K562 (cell line): ENCODE measurements around the gene NAT10. TPM values are rescaled to one million over a fixed set of nuclear protein-coding genes. Genes with fewer than 3 reads are reported as not detected.

Experiments
- ATAC-seq: fragments of 200-7000 bp; cut with Tn5 transposase; 3 replicates; pipeline ENCODE4 v1.9.1; 2020; ENCODE audit warnings: moderate library complexity
- BruUV-seq: library from RNA; stranded (reverse); fragments of 400-500 nt; replicated peaks from 2 replicates; lab custom pipeline; 2021; lab: Mats Ljungman, UMichigan
- CTCF ChIA-PET: fragments of 300-600 bp; formaldehyde crosslinking; extraction: SDS; loops from one replicate; lab custom pipeline; 2021; ENCODE audit warnings: low intra/inter-chr PET ratio; lab: Yijun Ruan, JAX
- POLR2A ChIA-PET: fragments of 300-600, 350-650 bp; sonication (Branson Sonifier 250); formaldehyde crosslinking; extraction: SDS; loops from one replicate; lab custom pipeline; 2021; ENCODE audit warnings: antibody characterized with exemption, inconsistent platforms; lab: Yijun Ruan, JAX
- DNase-seq, 4 experiments: peaks; one replicate each; pipeline versions ENCODE4 v3.0.0 to v3.0.0-alpha.2; 2011 to 2018; ENCODE audit warnings: low spot score in 3 of 4, mixed read lengths in 3 of 4; ENCODE audit errors: extremely low read depth in 1 of 4
- FAIRE-seq: peaks from 2 replicates; lab custom pipeline; 2011; peaks lifted over from hg19 to GRCh38; lab: Jason Lieb, UNC
- H2AFZ ChIP-seq: 2 replicates; pipeline ENCODE4 v1.6.0; 2011; ENCODE audit warnings: low read depth, low read length, control low read depth, inconsistent platforms
- H3K27ac ChIP-seq: fragments of 200-600 bp; 3 replicates; pipeline ENCODE4 v1.8.0; 2011; ENCODE audit warnings: low read depth, mild to moderate bottlenecking, control low read depth, inconsistent platforms, low read length, moderate library complexity, mixed read lengths; ENCODE audit errors: extremely low read depth
- H3K27me3 ChIP-seq, 2 experiments: fragments of 300-600 bp in 1 of 2; 2 replicates in 1 of 2; 3 replicates in 1 of 2; pipeline versions ENCODE4 v1.6.0 to v1.8.0; 2011; ENCODE audit warnings: inconsistent platforms in 2 of 2, low read length in 2 of 2, mild to moderate bottlenecking in 1 of 2, mixed read lengths in 1 of 2, moderate library complexity in 1 of 2; ENCODE audit not compliant: control insufficient read depth in 2 of 2, insufficient read depth in 2 of 2
- H3K36me3 ChIP-seq: fragments of 300-600 bp; 3 replicates; pipeline ENCODE4 v1.8.0; 2011; ENCODE audit warnings: mild to moderate bottlenecking, low read length, inconsistent platforms; ENCODE audit not compliant: control insufficient read depth, insufficient read depth
- H3K4me1 ChIP-seq, 2 experiments: fragments of 200-600 bp in 1 of 2; replicated peaks in 1 of 2; 2 replicates in 1 of 2; 3 replicates in 1 of 2; pipeline versions ENCODE4 v1.5.1 to v1.8.0; 2011; ENCODE audit warnings: inconsistent platforms in 2 of 2, low read length in 2 of 2, mild to moderate bottlenecking in 1 of 2, mixed read lengths in 1 of 2, moderate library complexity in 1 of 2; ENCODE audit not compliant: control insufficient read depth in 2 of 2, insufficient read depth in 2 of 2
- H3K4me2 ChIP-seq: 2 replicates; pipeline ENCODE4 v1.6.1; 2011; ENCODE audit warnings: low read length, control low read depth, inconsistent platforms, mixed read lengths; ENCODE audit not compliant: insufficient read depth
- H3K4me3 ChIP-seq: fragments of 200-600 bp; sonication (generic), shearing (Covaris generic); 2 replicates; pipeline ENCODE4 v1.5.1; 2016; ENCODE audit warnings: control low read depth, inconsistent platforms
- H3K79me2 ChIP-seq: fragments of 200-600 bp; 3 replicates; pipeline ENCODE4 v1.8.0; 2011; ENCODE audit warnings: low read length, inconsistent platforms; ENCODE audit not compliant: control insufficient read depth, insufficient read depth
- H3K9ac ChIP-seq, 2 experiments: 2 replicates each; pipeline versions ENCODE4 v1.6.0 to v1.6.1; 2011; ENCODE audit warnings: low read depth in 2 of 2, low read length in 2 of 2, control low read depth in 1 of 2, inconsistent platforms in 1 of 2, mild to moderate bottlenecking in 1 of 2, mixed read lengths in 1 of 2; ENCODE audit not compliant: insufficient read depth in 1 of 2
- H3K9me1 ChIP-seq: one replicate; pipeline ENCODE4 v1.6.0; 2011; ENCODE audit warnings: inconsistent platforms, mild to moderate bottlenecking, low read length, moderate library complexity; ENCODE audit not compliant: control insufficient read depth, insufficient read depth
- H3K9me3 ChIP-seq: replicated peaks from 2 replicates; pipeline ENCODE4 v1.5.1; 2011; ENCODE audit warnings: low read depth, low read length, inconsistent platforms; ENCODE audit not compliant: control insufficient read depth, insufficient read depth
- H4K20me1 ChIP-seq: replicated peaks from 2 replicates; pipeline ENCODE4 v1.6.1; 2011; ENCODE audit warnings: low read length, inconsistent platforms, mixed read lengths; ENCODE audit not compliant: control insufficient read depth, insufficient read depth
- MYNN ChIP-seq, 2 experiments: sonication (generic); formaldehyde crosslinking in 1 of 2; IDR thresholded peaks; 2 replicates each; pipeline versions ENCODE4 v1.5.0 to v1.6.1; 2016 to 2020; ENCODE audit warnings: antibody characterized with exemption in 1 of 2, missing genetic modification reagents in 1 of 2
- NELFE ChIP-seq: IDR thresholded peaks from 2 replicates; pipeline ENCODE4 v1.6.1; 2011; ENCODE audit warnings: mild to moderate bottlenecking; ENCODE audit not compliant: insufficient read depth, insufficient read length
- SRSF9 ChIP-seq: fragments of 200-400 bp; formaldehyde crosslinking; IDR thresholded peaks from 2 replicates; pipeline ENCODE4 v1.6.1; 2017; ENCODE audit warnings: low read depth, low read length, borderline replicate concordance
- TEAD2 ChIP-seq: fragments of 450-650 bp; IDR thresholded peaks from 2 replicates; pipeline ENCODE4 v1.6.1; 2016; ENCODE audit warnings: missing genetic modification characterization, control low read depth, missing compliant biosample characterization
- ZNF316 ChIP-seq: fragments of 450-650 bp; IDR thresholded peaks from 2 replicates; pipeline ENCODE4 v1.6.1; 2016
- WGBS: fragments of 100-300 bp; shearing (Covaris generic); methylation state at CpG from one replicate; pipeline ENCODE4 v1.1.6; 2016; ENCODE audit warnings: low coverage, mixed read lengths; ENCODE audit not compliant: insufficient coverage; ENCODE audit errors: missing lambda C conversion rate; 5-methylcytosine and 5-hydroxymethylcytosine counted together
- in situ Hi-C: fragments of 300-500 bp; cut with MboI; formaldehyde crosslinking; loops from 4 replicates; pipeline ENCODE4 v1.15.0; 2018; ENCODE audit warnings: inconsistent platforms, mixed read lengths
- intact Hi-C: fragments of 100-400 bp; cut with micrococcal nuclease; formaldehyde crosslinking; loops from 2 replicates; pipeline ENCODE4 v1.14.2; 2022
- polyA plus RNA-seq, 8 experiments: library from polyadenylated mRNA; depleted of rRNA in 4 of 8; stranded (reverse) in 5 of 8; unstranded in 3 of 8; fragments of >200 nt; fragmentation: Nextera tagmentation in 2 of 8; fragmentation: Illumina TruSeq in 1 of 8; extraction: Ambion mirVana in 2 of 8; extraction: Trizol in 1 of 8; gene quantifications; 2 replicates each; pipeline versions ENCODE4 v1.2.1 to v1.2.3, GENCODE V29; 2011 to 2014; ENCODE audit warnings: inconsistent platforms in 1 of 8, missing spikeins in 1 of 8
- total RNA-seq, 7 experiments: library from RNA; depleted of rRNA in 6 of 7; stranded (reverse); fragments of >200 nt in 6 of 7; fragmentation: Illumina TruSeq in 2 of 7; extraction: Trizol in 2 of 7; gene quantifications; 2 replicates each; pipeline versions ENCODE4 v1.2.1 to v1.2.3, GENCODE V29; 2011 to 2021; ENCODE audit warnings: low replicate concordance in 1 of 7

NAT10 gene
- total and polyA plus RNA-seq, 9 of the 15 experiments (the other 6 are each of a cell fraction or from before 2014, with no cell fraction given) = 55.4 to 125 (median 86.3) TPM

DNA sequence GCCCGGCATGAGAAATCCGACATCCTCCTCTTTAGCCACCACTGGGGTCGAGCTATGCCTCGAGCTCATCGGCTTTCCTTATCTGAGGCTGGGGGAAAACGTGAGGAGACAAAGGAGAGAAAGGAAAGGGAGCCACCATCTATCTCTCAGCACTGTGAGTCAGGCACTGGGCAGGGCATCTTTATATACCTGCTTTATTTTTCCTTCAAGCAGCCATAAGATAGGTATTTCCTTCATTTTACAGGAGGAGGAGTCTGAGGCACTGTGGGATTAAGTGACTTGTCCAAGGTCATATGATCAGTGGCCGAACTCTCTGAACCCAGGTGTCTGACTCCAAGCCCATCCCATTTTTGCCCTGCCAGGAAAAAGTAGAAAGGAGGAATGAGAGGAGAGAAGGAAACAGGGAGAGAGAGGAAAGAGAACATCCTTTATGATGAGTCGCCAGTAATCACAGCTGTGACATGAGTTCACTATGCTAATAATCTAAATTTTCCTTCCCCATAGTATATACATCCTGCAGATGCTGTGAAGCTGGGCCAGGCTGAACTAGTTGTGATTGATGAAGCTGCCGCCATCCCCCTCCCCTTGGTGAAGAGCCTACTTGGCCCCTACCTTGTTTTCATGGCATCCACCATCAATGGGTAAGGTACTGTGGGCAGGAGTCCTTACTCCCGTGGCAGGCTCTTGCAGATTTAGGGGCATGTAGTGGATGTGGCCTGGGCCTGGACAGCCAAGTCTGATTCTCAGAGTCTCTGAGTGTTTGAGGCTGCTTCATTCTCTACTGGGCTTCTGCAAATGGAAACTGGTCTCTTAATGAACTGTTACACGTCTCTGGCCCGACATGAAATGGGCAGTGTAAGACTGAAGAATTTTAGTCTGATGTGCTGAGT is 21.8 kb downstream of the NAT10 start:
- POLR2A ChIA-PET = interaction anchor here (0.6 to 1.2 kb wide), 2 partner anchors 13 to 19 kb away, joined by 3 read pairs; no protein-coding TSS in a partner anchor
- H3K9ac ChIP-seq = no peak overlapping the region
- 0 out of 2 replicates have a peak, but pooled peaks cover 3% of the 10 kb centered on the region for H4K20me1 ChIP-seq
- no peaks in the 10 kb centered on the region for H3K9me3 ChIP-seq
- no peaks in the 10 kb centered on the region for H3K79me2 ChIP-seq
- no peak for FAIRE-seq
- in situ Hi-C loops = no loop called here
- no peak for TF ChIP-seq NELFE
- peak; percentile 22; the same call in 1 of the 2 replicates for TF ChIP-seq ZNF316
- TF ChIP-seq, all 486 proteins: peak for 1
- Histone ChIP-seq H3K36me3 (peaks cover 95% of the 10 kb centered on the region), H3K4me1 (no peaks in the 10 kb centered on the region), H3K27ac (no peak overlapping the region), H2AFZ (no peak overlapping the region), H3K27me3 (no peaks in the 10 kb centered on the region), H3K4me2 (no peak overlapping the region), H3K9me1 (no peaks in the 10 kb centered on the region), H3K4me3 (no peak overlapping the region)
- CTCF ChIA-PET = no interaction called here
- no TSS peak for BruUV-seq
- no peak for ATAC-seq
- intact Hi-C loops = no loop called here
- no peak for DNase-seq
- 95% methylated on average over 12 of the region's 12 CpGs for WGBS

DNA sequence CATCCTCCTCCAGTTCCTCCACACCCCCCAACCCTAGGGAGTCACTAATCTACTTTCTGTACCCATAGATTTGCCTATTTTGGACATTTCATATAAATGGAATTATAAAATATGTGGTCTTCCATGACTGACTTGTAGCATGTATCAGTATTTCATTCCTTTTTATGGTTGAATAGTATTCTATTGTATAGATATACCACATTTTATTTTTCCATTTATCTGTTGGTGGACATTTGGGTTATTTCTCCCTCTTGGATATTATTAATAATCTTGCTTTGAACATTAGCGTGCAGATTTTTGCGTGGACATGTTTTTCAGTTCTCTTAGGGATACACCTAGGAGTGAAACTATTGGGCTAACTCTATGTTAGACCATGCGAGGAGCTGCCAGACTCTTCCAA is 23.4 kb downstream of the NAT10 start:
- Histone ChIP-seq H3K4me3 (no peak overlapping the region), H3K36me3 (peaks cover 95% of the 10 kb centered on the region), H4K20me1 (0 out of 2 replicates have a peak, but pooled peaks cover 3% of the 10 kb centered on the region), H3K9me3 (no peaks in the 10 kb centered on the region), H3K79me2 (no peaks in the 10 kb centered on the region), H2AFZ (no peak overlapping the region), H3K4me2 (no peak overlapping the region), H3K4me1 (no peaks in the 10 kb centered on the region), H3K27me3 (no peaks in the 10 kb centered on the region), H3K9ac (no peak overlapping the region), H3K9me1 (no peaks in the 10 kb centered on the region), H3K27ac (no peak overlapping the region)
- intact Hi-C loops = no loop called here
- CTCF ChIA-PET = no interaction called here
- TF ChIP-seq SRSF9 (no peak), MYNN (IDR thresholded peaks at IDR 0.05) (no peak), MYNN (CRISPR knock-in tag; IDR thresholded peaks at IDR 0.05) (no peak), TEAD2 (tag) (no peak)
- POLR2A ChIA-PET = interaction anchor here (0.6 kb wide), 1 partner anchor 145 kb away, joined by 3 read pairs; no protein-coding TSS in a partner anchor
- 100% methylated on average over 3 of the region's 3 CpGs for WGBS
- no peak for DNase-seq
- ATAC-seq = no peak
- no peak for FAIRE-seq
- in situ Hi-C loops = no loop called here
- no TSS peak for BruUV-seq
